Activated CD8-positive, alpha-beta memory T cell treated with anti-CD3 and anti-CD28 coated beads for 24 hours (primary cell): ENCODE measurements around the gene SYT14.
"Not testable (repeated sequence)": the region's sequence is repeated elsewhere in the genome, so short reads cannot be mapped to it uniquely, and the experiment has no call there.

Experiments used
- DNase-seq: peaks from one replicate; pipeline ENCODE4 v3.0.0-alpha.2; 2020

SYT14 gene

DNA sequence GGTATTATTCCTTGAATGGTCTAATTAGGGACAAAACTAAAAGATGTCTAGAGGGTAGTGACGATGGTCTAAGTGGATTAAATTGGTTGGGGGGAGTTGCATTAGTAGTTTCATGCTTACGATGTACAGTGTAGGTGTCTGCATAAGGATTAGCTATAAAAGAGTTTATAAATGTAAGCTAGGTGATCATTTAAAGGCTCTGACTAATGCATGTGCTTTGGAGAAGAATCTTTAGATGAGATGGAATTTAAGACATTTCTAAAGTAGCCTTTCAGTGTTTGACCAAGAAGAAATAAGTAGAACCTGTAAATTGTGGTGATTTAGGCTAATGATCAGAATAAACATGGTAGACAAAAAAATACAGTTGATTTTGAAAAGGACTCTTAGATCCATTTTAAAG is 7.4 kb downstream of the SYT14 start:
- no peak for DNase-seq

DNA sequence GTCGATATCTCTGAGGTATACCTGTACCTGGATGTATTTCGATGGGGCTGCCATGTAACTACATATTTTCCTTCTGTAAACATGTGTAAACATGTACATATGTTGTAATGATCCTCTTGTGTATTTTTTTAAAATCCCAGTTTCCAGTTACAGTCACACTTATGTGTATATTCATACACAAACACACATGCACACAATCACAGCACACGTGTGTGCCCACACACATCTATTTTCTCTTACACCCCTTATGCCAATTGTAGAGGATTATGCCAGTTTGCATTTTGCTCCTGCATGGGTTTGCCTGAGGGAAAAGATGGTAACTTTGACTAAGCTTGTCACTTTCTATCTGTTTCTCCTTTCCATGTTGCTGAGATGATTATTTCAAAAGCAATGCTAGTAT is 10.1 kb downstream of the SYT14 start:
- DNase-seq = no peak

DNA sequence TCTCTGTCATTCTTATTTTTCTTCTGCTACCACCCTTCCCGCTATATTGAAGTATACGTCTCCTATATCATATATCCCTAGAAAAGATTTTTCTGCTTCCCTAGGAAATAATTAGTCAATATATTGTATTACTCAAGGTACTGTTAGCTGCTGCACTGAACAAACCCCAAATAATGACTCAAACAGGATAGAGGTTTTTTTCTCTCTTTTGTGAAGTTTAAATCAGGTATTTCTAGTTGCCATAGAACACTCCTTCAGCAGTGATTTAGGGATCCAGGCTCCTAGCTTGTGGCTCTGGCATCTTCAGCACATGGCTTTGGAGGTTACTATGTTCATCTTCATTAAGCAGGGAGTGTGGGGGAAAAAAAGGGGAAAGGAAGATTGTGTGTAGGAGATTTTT is 18.1 kb downstream of the SYT14 start:
- DNase-seq = no peak

DNA sequence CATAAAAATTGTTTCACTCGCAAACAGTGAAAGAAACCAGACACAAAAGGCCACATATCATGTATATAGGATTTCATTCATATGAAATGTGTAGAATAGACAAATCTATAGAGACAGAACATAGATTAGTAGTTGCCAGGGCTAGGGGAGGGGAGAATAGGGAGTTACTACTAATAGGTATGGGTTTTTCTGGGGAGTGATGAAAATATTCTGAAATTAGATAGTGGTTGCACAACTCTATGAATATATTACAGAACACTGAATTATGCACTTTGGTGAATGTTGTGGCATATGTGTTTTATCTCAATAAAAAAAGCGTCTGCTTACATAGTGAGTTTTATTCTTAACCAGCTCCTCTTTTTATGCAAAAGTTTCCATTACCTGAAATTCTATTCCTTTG is 21.6 kb downstream of the SYT14 start:
- DNase-seq = no peak

DNA sequence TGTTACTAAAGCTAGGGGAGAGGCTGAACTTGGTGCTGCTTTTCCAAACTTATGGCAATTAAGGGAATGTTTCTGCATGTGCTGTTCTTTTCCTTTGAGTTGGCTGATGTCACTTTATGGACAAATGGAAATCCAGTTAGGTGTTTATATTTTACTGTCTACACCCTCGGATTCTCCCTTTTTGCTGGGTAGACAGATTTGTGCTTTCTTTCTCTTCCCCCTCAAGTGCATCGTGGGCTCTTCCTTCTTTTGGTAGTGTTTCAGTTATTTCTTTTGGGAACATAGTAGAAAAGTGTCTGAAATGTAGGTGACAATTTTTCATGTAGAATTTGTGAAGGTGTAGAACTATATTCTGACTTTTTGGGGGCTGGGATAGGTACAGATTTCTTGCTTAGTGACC is 22.9 kb downstream of the SYT14 start:
- no peak for DNase-seq

DNA sequence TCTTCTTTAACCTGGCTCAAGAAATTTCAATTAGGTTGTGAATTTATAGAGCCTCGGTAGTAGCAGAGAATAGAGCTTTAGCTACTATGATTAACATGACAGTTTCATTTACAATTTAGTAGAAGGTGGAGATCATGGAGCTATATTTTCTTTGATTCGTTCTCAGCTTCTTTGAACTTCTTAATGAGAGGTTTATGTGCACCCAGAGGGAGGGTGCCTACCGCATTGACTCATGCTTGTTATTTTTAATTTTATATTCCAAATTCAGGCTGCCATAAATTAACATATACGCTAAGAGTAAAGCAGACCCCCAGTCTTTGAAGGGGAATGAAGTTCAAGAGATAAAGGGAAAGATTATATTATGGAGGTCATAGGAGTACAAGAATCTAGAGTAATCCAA is 24.4 kb downstream of the SYT14 start:
- no peak for DNase-seq

DNA sequence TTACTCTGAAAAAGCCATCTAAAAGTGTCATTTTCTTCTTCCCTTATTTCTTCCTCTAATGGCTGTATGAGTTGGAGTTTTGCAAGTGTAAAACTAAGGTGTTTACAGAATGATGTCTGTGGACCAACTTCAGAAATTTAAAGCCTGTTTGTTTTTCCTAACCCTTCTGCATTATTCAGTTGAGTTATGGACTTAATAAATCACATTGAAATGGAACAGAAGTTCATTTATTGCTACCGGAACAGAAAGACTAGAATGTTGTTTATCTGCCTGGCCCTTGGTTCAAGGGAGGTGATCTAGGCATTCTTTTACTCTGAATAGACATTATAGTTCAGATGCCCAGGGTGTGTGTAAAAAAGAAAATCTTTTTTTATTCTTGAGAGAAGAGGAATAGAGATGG is 24.8 kb downstream of the SYT14 start:
- DNase-seq = no peak

DNA sequence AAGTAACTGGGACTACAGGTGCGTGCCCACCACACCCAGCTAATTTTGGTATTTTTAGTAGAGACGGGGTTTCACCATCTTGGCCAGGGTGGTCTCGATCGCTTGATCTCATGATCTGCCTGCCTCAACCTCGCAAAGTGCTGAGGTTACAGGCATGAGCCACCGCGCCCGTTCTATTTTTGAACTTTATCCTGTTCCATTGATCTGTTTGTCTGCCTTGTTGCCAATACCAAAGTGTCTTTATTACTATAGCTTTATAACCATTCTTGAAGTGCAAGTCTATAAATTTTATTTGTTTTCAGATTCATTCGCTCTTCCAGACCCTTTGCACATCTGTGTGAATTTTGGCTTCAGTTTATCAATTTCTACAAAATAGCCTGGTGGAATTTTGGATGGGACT is 28.0 kb downstream of the SYT14 start:
- no peak for DNase-seq

DNA sequence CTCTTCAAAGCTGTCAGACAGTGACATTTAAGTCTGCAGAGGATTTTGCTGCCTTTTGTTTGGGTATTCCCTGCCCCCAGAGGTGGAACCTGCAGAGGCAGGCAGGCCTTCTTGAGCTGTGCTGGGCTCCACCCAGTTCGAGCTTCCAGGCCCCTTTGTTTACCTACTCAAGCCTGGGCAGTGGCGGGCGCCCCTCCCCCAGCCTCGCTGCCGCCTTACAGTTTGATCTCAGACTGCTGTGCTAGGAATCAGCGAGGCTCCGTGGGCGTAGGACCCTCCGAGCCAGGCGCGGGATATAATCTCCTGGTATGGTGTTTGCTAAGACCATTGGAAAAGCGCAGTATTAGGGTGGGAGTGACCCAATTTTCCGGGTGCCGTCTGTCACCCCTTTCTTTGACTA is 40.7 kb downstream of the SYT14 start:
- DNase-seq = not testable (repeated sequence)

DNA sequence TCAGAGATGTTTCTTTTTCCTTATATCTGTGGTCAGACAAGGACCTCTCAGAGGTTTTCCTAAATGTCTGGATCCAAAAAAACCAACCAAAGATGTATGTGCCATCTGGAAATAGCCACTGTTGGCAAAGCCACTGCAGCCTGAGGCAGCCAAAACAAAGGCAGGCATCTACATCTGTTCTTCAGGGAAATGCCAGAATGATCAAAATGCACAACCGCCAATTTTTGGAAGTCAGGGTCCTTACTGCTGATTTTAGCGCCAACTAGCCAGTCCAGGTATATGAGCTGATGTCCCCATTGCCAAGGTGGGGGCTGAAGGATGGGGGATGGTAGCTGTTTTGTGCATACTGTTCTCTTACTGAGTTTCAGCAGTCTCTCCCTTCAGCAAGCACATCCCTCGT is 45.9 kb downstream of the SYT14 start:
- DNase-seq = no peak

DNA sequence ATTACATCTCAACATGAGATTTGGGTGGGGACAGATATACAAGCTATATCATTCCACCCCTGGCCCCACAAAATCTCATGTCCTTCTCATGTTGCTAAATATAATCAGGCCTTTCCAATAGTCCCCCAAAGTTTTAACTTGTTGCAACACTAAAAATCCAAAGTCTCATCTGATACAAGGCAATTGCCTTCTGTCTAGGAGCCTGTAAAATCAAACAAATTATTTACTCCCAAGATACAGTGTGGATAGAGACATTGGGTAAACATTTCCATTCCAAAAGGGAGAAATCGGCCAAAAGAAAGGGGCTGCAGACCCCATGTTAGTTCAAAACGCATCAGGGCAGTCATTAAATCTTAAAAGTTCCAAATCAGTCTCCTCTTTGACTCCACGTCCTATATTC is 47.0 kb downstream of the SYT14 start:
- DNase-seq = no peak

DNA sequence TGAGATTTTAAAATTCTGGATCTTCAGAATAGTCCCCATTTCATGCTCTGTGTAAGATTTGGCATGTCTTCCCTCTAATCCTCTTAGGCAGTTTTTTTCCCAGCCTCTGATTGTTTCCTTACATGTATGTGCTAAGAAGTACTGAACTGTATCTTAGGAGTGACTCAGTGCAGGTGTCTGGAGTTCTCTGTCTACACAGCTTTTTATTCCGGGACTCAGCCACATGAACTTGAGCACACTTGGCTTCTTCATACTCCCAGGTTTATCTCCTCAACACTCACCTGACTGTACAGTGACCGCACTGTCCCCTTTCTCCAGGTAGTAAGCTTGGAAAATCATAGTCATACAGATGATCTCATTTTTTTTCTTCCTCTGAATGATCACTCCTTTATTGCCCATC is 50.7 kb downstream of the SYT14 start:
- no peak for DNase-seq

DNA sequence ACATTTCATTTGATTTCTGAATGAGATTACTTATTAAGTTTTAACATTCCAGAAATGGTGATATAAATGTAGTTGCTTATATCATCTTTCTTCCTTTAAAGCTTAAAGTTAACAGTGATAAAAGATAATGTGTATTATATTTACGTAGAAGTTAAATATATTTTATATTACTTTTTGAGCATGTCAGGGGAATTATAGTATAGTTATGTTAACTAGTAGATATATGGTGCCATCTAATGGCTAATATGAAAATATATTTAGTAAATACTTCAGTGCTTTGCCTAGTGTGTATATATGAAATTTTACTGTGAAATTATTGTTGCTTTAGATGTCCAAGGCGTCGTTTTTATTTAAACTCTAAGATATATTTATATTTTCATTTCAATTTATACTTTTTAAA is 51.5 kb downstream of the SYT14 start:
- no peak for DNase-seq

DNA sequence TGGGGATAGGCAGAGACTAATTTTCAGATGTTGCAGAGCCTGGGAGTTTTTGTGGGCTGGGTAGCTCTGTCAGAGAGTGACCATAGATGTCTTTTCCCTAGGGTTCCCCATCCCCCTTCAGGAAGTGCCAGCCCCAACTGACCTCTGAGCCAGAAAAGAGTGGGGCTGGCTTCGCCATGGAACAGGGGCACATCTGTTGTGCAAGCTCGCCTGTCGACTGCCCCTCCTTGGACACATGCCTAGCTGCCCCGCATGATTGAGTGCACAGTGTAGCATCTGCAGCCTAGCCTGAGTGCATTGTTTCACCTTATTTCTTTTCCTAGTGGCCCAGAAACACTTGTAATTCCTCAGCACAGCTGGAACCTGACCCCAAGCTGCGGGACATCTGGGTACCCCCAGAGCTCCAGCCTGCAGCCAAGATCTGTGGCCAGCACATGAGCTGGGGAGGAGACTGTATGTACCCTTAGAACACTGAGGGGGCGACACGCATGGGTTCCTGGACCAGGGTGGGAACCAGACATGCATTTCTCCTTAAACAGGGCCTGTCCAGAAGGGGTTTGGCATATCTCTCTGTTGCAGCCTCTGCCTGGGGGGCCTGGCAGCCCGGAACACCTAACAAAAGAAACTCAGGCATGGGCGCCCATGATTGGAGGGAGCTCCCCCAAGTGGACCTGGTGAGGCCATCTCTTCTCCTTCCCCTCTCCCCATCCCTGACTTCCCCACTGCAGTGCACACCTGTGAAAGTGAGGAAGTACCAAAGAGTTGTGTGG is 55.2 kb downstream of the SYT14 start:
- DNase-seq = no peak

DNA sequence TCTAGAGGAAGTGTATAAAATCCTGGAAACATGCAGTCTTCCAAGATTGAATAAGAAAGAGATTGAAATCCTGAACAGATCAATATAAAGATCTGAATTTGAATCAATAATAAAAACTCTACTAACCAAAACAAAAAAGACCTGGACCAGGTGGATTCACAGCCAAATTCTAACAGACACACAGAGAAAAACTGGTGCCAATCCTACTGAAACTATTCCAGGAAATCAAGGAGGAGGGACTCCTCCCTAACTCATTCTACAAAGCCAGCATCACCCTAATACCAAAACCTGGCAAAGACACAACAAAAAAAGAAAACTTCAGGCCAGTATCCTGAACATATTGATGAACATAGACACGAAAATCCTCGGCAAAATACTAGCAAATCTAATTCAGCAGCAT is 58.3 kb downstream of the SYT14 start:
- DNase-seq = no peak

DNA sequence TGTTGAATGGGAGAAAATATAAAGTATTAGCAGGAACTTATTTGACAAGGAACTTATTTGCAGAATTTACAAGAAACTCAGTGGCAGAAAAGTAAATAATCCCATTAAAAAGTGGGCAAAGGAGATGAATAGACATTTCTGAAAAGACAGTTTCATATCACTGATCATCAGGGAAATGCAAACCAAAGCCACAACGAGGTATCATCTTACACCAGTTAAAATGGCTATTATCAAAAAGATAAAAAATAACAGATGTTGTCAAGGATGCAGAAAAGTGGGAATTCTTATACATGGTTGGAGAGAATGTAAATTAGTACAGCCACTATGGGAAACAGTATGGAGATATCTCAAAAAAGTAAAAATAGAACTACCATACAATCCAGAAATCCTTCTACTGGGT is 61.0 kb downstream of the SYT14 start:
- no peak for DNase-seq

DNA sequence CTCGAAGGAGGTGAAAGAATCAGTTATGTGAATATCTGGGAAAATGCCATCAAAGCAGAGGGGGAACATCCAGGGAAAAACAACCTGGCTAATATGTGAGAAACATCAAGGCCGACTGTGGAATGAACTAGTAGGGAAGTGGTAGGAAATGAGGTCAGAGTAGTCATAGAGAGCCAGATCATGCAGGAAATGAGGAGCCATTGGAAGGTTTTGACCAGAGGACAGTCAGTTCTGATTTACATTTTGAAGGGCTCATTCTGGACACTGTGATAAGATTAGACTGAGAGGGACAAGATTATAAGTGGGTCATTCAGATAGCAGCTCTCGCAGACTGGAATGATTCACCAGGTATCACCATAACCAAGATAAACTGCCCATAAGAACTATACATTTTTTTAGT is 63.7 kb downstream of the SYT14 start:
- no peak for DNase-seq

DNA sequence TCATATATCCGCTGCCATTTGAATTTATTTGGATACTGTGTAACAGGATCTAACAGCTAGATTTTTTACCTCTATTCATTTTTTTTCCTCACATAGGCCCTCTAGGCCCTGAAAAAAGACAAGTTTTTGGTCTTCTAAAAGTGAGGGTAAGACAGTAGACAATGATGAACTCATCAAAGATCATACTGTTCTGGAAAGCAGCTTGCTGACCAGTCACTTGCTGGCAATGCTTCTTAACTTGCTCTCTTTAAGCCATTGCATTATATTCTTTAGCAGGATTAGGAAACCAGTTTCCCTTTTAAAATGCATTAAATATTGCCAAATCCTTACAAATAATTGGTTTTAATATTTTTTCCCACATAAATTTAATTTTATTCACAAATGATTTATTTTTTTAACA is 65.5 kb downstream of the SYT14 start:
- no peak for DNase-seq

DNA sequence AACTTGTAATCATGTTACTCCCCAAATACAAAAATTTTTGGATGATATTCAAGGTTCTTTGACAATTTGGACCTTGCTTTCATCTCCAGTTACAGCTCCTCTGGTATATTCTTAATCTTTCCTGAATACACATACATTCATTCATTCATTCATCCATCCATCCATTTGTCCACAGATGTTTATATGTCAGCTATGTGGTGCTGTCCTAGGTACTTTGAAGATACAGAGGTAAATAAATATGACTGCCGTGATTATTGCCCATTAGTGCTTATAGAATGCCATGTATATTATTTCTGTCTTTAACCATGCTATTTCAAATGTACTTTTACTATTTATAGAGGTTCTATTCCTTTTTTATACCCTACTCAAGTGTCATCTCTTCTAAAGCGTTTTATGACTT is 72.1 kb downstream of the SYT14 start:
- DNase-seq = no peak

DNA sequence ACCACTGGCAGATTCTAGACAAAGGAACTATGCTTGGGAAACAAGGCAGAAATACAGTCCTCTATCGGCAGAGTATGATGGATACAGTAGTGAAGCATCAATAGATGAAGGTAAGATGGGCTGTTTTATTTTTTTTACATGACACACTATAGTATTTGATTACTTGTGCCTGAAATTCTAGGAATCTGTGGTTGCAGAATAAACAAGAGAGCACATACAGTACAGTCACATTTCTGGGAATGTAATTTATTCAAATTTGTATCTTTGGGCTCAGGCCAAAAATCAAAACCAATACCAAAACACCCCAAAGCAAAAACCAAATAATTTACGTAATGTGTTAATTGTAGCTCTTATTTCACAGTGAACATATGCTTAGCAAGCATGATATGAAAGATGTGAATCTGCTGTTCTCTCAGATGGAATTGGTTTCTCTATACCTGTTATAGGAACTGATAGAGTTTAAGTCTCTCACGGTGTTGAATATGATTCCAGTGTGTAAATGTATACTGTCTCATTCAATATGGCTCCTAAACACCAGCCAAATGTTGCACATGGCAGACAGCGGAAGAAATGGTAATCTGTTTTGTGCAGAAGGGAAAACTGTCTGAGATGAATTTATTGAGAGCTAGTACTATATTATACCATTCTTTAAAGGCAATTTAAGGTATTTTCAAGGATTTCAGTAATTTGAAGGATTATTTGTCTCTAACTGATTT is 83.3 kb downstream of the SYT14 start:
- DNase-seq = no peak

DNA sequence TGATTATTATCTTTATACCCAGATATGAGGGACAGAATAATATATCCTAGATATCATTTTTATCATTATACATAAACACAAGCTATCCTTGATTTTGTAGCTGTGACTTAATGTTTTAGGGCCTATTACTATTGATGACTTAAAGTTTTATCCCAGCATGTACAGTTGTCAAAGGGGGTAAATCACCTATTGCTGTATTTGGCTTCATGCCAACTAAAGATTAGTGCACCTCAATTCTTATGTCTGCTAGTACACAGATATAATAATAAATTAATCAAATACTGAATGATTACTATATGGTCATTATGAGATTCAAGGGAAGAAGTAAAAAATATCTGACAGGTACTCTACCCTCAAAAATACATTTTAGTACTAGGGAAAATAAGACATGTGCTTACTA is 84.0 kb downstream of the SYT14 start:
- DNase-seq = no peak

DNA sequence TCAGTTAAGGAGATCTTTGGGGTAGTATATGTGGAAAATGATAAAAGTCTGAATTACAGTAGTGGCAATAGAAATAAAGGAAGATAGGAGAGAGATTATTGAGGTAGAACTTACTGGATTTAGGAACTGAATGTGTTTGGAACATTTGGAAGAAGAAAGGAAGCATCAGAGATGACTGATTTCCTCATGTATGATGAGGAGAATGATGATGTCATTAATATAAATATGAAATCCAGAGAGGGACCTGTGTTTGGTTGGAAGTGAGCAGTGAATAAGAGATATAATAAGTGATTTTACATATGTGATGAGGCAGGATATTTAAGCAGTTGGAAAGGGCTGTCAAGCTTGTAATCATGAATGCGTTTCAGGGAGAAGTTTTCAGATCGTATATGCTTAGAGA is 86.3 kb downstream of the SYT14 start:
- DNase-seq = no peak

DNA sequence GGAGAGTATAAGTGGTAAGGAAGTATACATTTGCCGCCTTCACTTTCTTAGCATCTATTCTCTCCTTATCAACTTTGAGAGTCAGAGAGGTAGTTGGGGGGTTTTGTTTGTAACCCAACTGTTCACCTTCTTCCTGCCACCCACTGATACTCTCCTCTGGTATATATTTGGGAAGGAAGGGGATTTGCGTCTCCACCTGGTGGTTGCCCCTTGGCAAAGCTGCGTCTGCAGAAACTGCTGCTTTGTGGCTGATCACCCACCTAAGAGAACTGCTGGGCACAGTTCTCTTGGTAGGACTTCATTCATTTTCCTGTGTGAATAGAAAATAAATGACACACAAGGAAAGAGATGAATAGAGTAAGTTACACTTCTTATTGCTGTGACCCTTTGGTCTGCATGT is 87.0 kb downstream of the SYT14 start:
- no peak for DNase-seq

DNA sequence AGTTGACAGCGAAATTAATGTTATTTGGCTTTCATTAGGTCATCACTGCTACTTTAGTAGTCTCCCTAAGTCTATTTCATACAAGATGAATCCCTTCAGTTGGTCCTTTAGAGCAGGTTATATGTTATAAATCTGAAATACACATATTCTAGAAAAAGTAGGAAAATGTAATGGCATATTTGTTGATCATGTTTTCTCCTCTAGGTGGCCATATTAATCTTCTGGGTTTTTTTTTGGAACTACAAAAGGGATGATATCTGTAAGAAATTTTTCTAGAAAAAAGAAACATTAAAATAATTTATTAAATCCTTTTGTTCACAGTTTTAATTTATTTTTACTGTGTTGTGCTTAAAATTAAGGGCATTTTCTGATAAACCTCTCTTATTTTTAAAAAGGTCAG is 87.9 kb downstream of the SYT14 start:
- DNase-seq = no peak

DNA sequence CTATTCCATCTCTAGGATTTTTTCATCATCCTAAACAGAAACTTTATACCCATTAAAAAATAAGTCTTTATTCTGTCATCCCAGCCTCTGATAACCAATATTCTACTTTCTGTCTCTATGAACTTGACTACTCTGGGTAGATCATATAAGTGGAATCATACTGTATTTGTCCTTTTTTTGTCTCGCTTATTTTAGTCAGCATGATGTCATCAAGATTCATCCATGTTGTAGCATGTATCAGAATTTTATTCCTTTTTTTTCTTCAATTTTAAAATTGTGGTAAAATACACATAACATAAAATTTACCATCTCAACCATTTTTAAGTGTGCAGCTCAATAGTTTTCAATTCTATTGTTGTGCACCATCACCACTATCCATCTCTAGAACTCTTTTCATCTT is 90.0 kb downstream of the SYT14 start:
- no peak for DNase-seq
